OCI-LY1 (cell line): Measurements from ENCODE around the gene SYNE1.

Experiments used
- H2AFZ ChIP-seq: fragments of 200-600 bp; sonication (generic), shearing (Covaris generic); 2 replicates; pipeline ENCODE4 v1.6.0; 2014; ENCODE audit warnings: antibody characterized with exemption, mild to moderate bottlenecking, low read length
- H3F3A ChIP-seq: fragments of 200-600 bp; sonication (generic), shearing (Covaris generic); 2 replicates; pipeline ENCODE4 v1.6.0; 2014; ENCODE audit warnings: mild to moderate bottlenecking, antibody characterized with exemption, low read length, moderate library complexity; ENCODE audit not compliant: insufficient read depth
- H3K27ac ChIP-seq: fragments of 200-600 bp; sonication (generic); 2 replicates; pipeline ENCODE4 v1.5.1; 2014; ENCODE audit warnings: low read length, mixed run types, mild to moderate bottlenecking, low read depth; ENCODE audit not compliant: poor library complexity, severe bottlenecking
- H3K27me3 ChIP-seq: fragments of 200-600 bp; sonication (generic); 2 replicates; pipeline ENCODE4 v1.6.0; 2014; ENCODE audit warnings: antibody characterized with exemption, mild to moderate bottlenecking, low read length, moderate library complexity; ENCODE audit not compliant: insufficient read depth
- H3K36me3 ChIP-seq: fragments of 200-600 bp; sonication (generic); 2 replicates; pipeline ENCODE4 v1.6.1; 2014; ENCODE audit warnings: mild to moderate bottlenecking, antibody characterized with exemption, low read length, moderate library complexity, mixed read lengths; ENCODE audit not compliant: insufficient read depth
- H3K4me1 ChIP-seq: fragments of 200-600 bp; sonication (generic); 2 replicates; pipeline ENCODE4 v1.5.1; 2014; ENCODE audit warnings: mild to moderate bottlenecking, low read length, moderate library complexity; ENCODE audit not compliant: insufficient read depth, severe bottlenecking
- H3K4me2 ChIP-seq: fragments of 200-600 bp; sonication (generic), shearing (Covaris generic); 2 replicates; pipeline ENCODE4 v1.6.1; 2014; ENCODE audit warnings: low read length
- H3K4me3 ChIP-seq: fragments of 200-600 bp; sonication (generic); 2 replicates; pipeline ENCODE4 v1.5.1; 2014; ENCODE audit warnings: low read length, low read depth, mild to moderate bottlenecking, mixed read lengths; ENCODE audit not compliant: poor library complexity, severe bottlenecking
- H3K79me2 ChIP-seq: fragments of 200-600 bp; shearing (Covaris generic); 2 replicates; pipeline ENCODE4 v1.6.1; 2016; ENCODE audit warnings: mixed run types, low read length, mixed read lengths; ENCODE audit not compliant: insufficient read depth
- H3K9ac ChIP-seq: fragments of 200-600 bp; sonication (generic), shearing (Covaris generic); 2 replicates; pipeline ENCODE4 v1.6.1; 2014; ENCODE audit warnings: mild to moderate bottlenecking, low read length, mixed read lengths
- H3K9me2 ChIP-seq: fragments of 200-600 bp; sonication (generic), shearing (Covaris generic); 2 replicates; pipeline ENCODE4 v1.6.1; 2014; ENCODE audit warnings: low read depth, mild to moderate bottlenecking, low read length, mixed read lengths
- H3K9me3 ChIP-seq: fragments of 200-600 bp; shearing (Covaris generic); 2 replicates; pipeline ENCODE4 v1.6.1; 2014; ENCODE audit warnings: low read length, mixed read lengths
- H4K20me1 ChIP-seq: fragments of 200-600 bp; sonication (generic), shearing (Covaris generic); 2 replicates; pipeline ENCODE4 v1.6.0; 2016; ENCODE audit warnings: mild to moderate bottlenecking, low read length; ENCODE audit not compliant: insufficient read depth
- CTCF ChIP-seq: fragments of 200-600 bp; sonication (generic), shearing (Covaris generic); IDR thresholded peaks from 2 replicates; pipeline ENCODE4 v1.5.1; 2017; ENCODE audit warnings: mild to moderate bottlenecking, antibody characterized with exemption, low read length, moderate library complexity, mixed read lengths
- EZH2 ChIP-seq: fragments of 200-600 bp; sonication (generic), shearing (Covaris generic); IDR thresholded peaks from 2 replicates; pipeline ENCODE4 v1.8.0; 2017; ENCODE audit warnings: borderline replicate concordance, mixed run types, mild to moderate bottlenecking, antibody characterized with exemption, low read length, moderate library complexity, mixed read lengths

The SYNE1 gene

GRCh38 chr6:152634773-152635172, 2.4 kb downstream of the SYNE1 start:
- Histone ChIP-seq H3K36me3 (no peaks in the 10 kb centered on the region), H4K20me1 (no peaks in the 10 kb centered on the region), H3K4me2 (no peak overlapping the region), H3K9me3 (no peaks in the 10 kb centered on the region), H3K79me2 (no peaks in the 10 kb centered on the region), H3K4me1 (no peaks in the 10 kb centered on the region), H3K27me3 (no peaks in the 10 kb centered on the region), H3K9me2 (no peaks in the 10 kb centered on the region), H3K4me3 (no peak overlapping the region), H3K9ac (no peak overlapping the region), H3K27ac (no peak overlapping the region), H3F3A (no peaks in the 10 kb centered on the region), H2AFZ (no peak overlapping the region)
- no peak for TF ChIP-seq EZH2
- no peak for TF ChIP-seq CTCF

- no peak for TF ChIP-seq EZH2
- no peak for TF ChIP-seq CTCF
- H3K4me2 ChIP-seq = no peak overlapping the region
- no peaks in the 10 kb centered on the region for H3K79me2 ChIP-seq
- no peaks in the 10 kb centered on the region for H3K9me2 ChIP-seq
- no peak overlapping the region for H3K27ac ChIP-seq
- H3K9ac ChIP-seq = no peak overlapping the region
- no peaks in the 10 kb centered on the region for H4K20me1 ChIP-seq
- H3K36me3 ChIP-seq = no peaks in the 10 kb centered on the region
- no peaks in the 10 kb centered on the region for H3F3A ChIP-seq
- H3K9me3 ChIP-seq = no peaks in the 10 kb centered on the region
- H3K27me3 ChIP-seq = no peaks in the 10 kb centered on the region
- no peak overlapping the region for H2AFZ ChIP-seq
- H3K4me3 ChIP-seq = no peak overlapping the region
- no peaks in the 10 kb centered on the region for H3K4me1 ChIP-seq
Measured at GRCh38 chr6:152632121-152632782, 4.9 kb downstream of the SYNE1 start.

- H2AFZ ChIP-seq = no peak overlapping the region
- no peak overlapping the region for H3K9ac ChIP-seq
- no peaks in the 10 kb centered on the region for H3K9me2 ChIP-seq
- TF ChIP-seq EZH2 = no peak
- no peak for TF ChIP-seq CTCF
- no peaks in the 10 kb centered on the region for H3K79me2 ChIP-seq
- H4K20me1 ChIP-seq = no peaks in the 10 kb centered on the region
- no peaks in the 10 kb centered on the region for H3K36me3 ChIP-seq
- no peaks in the 10 kb centered on the region for H3K9me3 ChIP-seq
- no peak overlapping the region for H3K4me2 ChIP-seq
- H3K4me1 ChIP-seq = no peaks in the 10 kb centered on the region
- no peaks in the 10 kb centered on the region for H3K27me3 ChIP-seq
- no peak overlapping the region for H3K27ac ChIP-seq
- H3F3A ChIP-seq = no peaks in the 10 kb centered on the region
- no peak overlapping the region for H3K4me3 ChIP-seq
Measured at GRCh38 chr6:152631376-152631775, 5.8 kb downstream of the SYNE1 start.
